GM12874 (cell line): Measurements from ENCODE around the gene RGS9.

ENCODE experiments used
- CTCF ChIP-seq: IDR thresholded peaks from 2 replicates; pipeline ENCODE4 v1.5.1; 2011; ENCODE audit warnings: low read depth, mild to moderate bottlenecking, control low read depth, low read length, moderate library complexity; ENCODE audit not compliant: insufficient read depth

Gene RGS9

DNA sequence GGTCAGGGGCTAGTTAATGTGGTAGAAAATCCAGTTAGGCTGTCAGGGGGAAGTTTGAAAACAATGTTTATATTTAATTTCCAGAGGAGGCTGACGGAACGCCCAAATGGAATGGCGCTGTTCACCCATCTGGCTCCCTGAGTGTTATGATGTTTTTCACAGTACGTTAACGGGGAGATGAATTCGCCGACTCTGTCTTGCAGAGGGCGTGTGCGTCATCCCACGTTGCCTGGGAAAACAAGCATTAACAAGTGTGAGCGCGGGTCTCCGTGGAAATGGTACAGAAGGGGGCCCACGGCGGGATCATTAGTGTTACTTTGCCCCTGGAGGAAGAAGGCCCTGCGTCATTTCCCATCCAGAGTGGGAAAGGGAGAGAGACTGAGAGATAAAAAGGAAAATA is 29.6 kb downstream of the RGS9 start:
- no peak for TF ChIP-seq CTCF

DNA sequence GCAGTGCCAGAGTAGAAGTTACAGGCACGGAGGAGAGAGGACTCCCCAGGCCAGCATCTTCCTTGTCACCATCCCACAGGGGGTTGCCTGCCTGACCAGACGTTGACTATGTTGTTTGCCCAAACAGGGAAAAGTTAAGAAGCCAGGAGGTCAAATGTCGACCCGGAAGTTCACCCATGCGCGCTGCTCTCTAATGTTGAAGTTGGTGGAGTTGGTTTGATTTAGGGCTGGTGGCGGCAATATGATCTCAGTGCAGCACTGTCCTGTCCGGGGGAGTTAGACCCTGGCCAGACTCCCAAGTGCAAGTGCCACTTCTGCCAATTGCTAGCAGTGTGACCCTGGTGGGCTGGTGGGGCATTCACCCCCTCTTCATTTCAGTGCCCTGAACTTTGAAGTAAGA is 30.4 kb downstream of the RGS9 start:
- no peak for TF ChIP-seq CTCF

DNA sequence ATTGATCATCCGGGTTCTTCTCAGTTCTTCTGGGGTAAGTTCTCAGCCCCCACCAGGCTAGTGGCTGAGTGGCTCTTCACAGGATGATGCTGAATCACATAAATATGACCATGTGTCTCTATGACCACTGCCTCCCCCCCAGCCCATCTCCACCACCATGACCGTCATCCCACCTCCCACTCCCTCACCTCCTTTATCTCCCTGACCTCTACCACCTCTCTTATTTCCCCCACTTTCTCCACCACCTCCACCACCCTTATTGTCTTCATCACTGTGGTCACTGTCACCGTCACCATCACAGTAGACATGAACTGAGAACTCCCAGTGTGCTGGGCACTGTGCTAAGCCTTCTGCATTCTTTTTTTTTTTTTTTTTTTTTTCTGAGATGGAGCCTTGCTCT is 32.5 kb downstream of the RGS9 start:
- TF ChIP-seq CTCF, result no peak

DNA sequence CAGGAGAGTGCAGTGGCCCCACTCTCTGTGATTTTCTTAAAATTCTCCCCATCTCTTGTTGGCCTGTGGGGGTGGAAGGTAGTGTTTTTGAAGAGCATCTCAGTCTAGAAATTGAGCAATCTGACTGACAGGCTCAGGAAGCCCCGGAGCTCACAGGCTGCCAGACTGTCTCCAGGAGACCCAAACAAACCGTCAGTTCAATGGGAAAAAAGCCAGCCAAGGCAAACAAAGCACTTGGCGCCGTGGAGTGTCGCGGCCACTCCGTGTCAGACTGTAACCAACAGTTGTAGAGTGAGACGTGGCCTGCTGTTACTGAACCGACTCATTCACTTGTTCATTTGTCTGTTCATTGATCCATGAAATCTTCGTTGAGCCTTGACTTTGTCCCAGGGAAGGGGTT is 33.7 kb downstream of the RGS9 start:
- no peak for TF ChIP-seq CTCF

DNA sequence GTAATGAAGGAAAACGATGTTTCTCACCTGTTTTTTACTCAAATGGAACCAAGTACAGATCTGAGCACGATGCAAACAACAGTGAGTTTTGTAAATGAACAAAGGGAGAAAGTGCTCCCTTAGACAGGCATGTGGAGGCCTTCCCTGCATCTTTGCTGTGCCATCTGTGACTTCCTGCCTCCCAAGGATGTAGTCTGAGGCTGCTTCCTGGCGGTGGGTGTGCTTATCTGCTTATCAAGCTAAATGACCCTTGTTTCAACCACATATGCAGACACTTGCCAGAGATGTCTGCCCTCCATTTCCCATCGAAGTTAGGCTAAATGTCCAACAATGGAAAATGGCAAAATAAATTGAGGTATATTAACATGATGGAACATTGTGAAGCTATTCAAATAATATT is 34.6 kb downstream of the RGS9 start:
- TF ChIP-seq CTCF, result no peak

- TF ChIP-seq CTCF, result no peak
These were observed 35.4 kb downstream of the RGS9 start for GRCh38 chr17:65172496-65173136.

DNA sequence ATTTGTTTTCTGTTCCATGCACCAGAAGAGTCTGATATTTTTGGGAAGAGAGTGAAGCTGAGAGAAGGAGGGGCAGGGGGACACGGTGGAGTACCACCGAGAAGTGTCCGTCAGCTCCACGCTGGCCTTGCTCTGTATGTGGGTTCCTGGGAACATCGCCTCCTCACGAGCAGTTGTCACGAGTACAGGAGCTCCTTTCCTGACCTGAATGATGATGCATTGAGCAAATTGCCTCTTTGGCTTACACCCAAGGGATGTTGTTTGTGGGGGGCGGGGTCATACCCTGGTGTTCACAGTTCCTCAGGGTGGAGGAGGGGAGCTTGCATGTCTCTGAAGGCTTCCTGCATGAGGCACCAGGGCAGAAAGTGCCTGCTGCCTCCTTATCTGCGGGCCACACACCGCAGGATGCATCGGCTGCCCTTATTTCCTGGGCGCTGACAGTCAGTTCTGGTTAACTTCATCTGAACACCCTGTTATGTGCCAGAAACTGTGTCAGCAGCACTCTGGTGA is 36.2 kb downstream of the RGS9 start:
- no peak for TF ChIP-seq CTCF
